HEK293 (cell line): ENCODE data around the gene CCBE1.

Source experiments
- CTCF ChIP-seq: fragments of 450-650 bp; formaldehyde crosslinking; IDR thresholded peaks from 2 replicates; pipeline ENCODE4 v1.5.1; 2016; ENCODE audit warnings: missing biosample characterization, missing genetic modification characterization
- PATZ1 ChIP-seq: fragments of 450-650 bp; formaldehyde crosslinking; IDR thresholded peaks from 2 replicates; pipeline ENCODE4 v1.5.1; 2016; ENCODE audit warnings: missing biosample characterization, missing genetic modification characterization
- SP2 ChIP-seq: fragments of 450-650 bp; formaldehyde crosslinking; IDR thresholded peaks from 2 replicates; pipeline ENCODE4 v1.5.1; 2016; ENCODE audit warnings: missing biosample characterization, missing genetic modification characterization
- ZNF112 ChIP-seq: fragments of 450-650 bp; formaldehyde crosslinking; IDR thresholded peaks from 2 replicates; pipeline ENCODE4 v1.5.0; 2017; ENCODE audit warnings: missing biosample characterization, missing genetic modification characterization
- ZNF146 ChIP-seq: fragments of 450-650 bp; formaldehyde crosslinking; IDR thresholded peaks from 2 replicates; pipeline ENCODE4 v1.5.1; 2016; ENCODE audit warnings: missing biosample characterization, missing genetic modification characterization
- ZNF280C ChIP-seq: fragments of 450-650 bp; formaldehyde crosslinking; IDR thresholded peaks from 2 replicates; pipeline ENCODE4 v1.5.1; 2016; ENCODE audit warnings: missing biosample characterization, missing genetic modification characterization
- ZNF792 ChIP-seq: fragments of 450-650 bp; formaldehyde crosslinking; IDR thresholded peaks from 2 replicates; pipeline ENCODE4 v1.5.1; 2016; ENCODE audit warnings: missing biosample characterization, missing genetic modification characterization

- TF ChIP-seq ZNF792 (tag by site-specific recombination) (no peak), SP2 (tag by site-specific recombination) (no peak), PATZ1 (tag by site-specific recombination) (no peak), CTCF (tag by site-specific recombination) (no peak), ZNF112 (tag by site-specific recombination) (no peak), ZNF146 (tag by site-specific recombination) (no peak), ZNF280C (tag by site-specific recombination) (no peak)
Observed at GRCh38 chr18:59620381-59620780, 76.8 kb downstream of the CCBE1 start.
